Tibial nerve (tissue), 4 donors: Measurements from ENCODE around the gene SOHLH2.

Experiments used
- CTCF ChIP-seq, 5 experiments: fragments of 200-600 bp in 3 of 5; fragments of 450-650 bp in 2 of 5; sonication (generic) in 3 of 5; IDR thresholded peaks; one replicate each; pipeline ENCODE4 v1.5.1; 2016 to 2019; ENCODE audit warnings: antibody characterized with exemption in 5 of 5, mild to moderate bottlenecking in 3 of 5, moderate library complexity in 2 of 5
- EP300 ChIP-seq, 2 donors: sonication (generic); formaldehyde crosslinking; IDR thresholded peaks; one replicate each; pipeline ENCODE4 v1.6.1; 2017; ENCODE audit warnings: antibody characterized with exemption in 2 of 2, mild to moderate bottlenecking in 1 of 2
- POLR2A ChIP-seq, 2 donors: fragments of 450-650 bp; IDR thresholded peaks; one replicate each; pipeline ENCODE4 v1.6.1; 2017; ENCODE audit warnings: antibody characterized with exemption in 2 of 2, mild to moderate bottlenecking in 2 of 2, moderate library complexity in 2 of 2

- TF ChIP-seq CTCF (IDR thresholded peaks at IDR 0.05) (no peak), POLR2A (IDR thresholded peaks at IDR 0.05) (no peak), EP300 (IDR thresholded peaks at IDR 0.05) (no peak)
Measured at GRCh38 chr13:36244073-36244472, 29.7 kb upstream of the SOHLH2 start.
